SK-N-DZ (cell line): ENCODE results near the gene CRTC1.
"Not testable (repeated sequence)": the region's sequence is repeated elsewhere in the genome, so short reads cannot be mapped to it uniquely, and the experiment has no call there.

ENCODE experiments used
- DNase-seq: peaks from one replicate; pipeline ENCODE4 v3.0.0-alpha.2; 2015; ENCODE audit warnings: low spot score

CRTC1 gene

GRCh38 chr19:18668744-18669523, 14.5 kb upstream of the CRTC1 start:
- DNase-seq, result no peak

GRCh38 chr19:18669524-18669817, 14.0 kb upstream of the CRTC1 start:
- no peak for DNase-seq

GRCh38 chr19:18669883-18670282, 13.6 kb upstream of the CRTC1 start:
- no peak for DNase-seq

GRCh38 chr19:18670312-18670711, 13.2 kb upstream of the CRTC1 start:
- peak; percentile 81 for DNase-seq

GRCh38 chr19:18671303-18672043, 12.0 kb upstream of the CRTC1 start:
- no peak for DNase-seq

- DNase-seq, result peak; percentile 52
Measured at GRCh38 chr19:18672044-18672451, 11.4 kb upstream of the CRTC1 start.

GRCh38 chr19:18672606-18673337, 10.7 kb upstream of the CRTC1 start:
- DNase-seq, result peak; percentile 59

GRCh38 chr19:18674616-18675015, 8.9 kb upstream of the CRTC1 start:
- DNase-seq, result no peak

- DNase-seq, result no peak
Measured at GRCh38 chr19:18675779-18676178, 7.7 kb upstream of the CRTC1 start.

GRCh38 chr19:18676692-18677091, 6.8 kb upstream of the CRTC1 start:
- DNase-seq, result no peak

GRCh38 chr19:18677156-18677555, 6.3 kb upstream of the CRTC1 start:
- peak; percentile 31 for DNase-seq

GRCh38 chr19:18680148-18680547, 3.3 kb upstream of the CRTC1 start:
- DNase-seq, result not testable (repeated sequence)

- DNase-seq, result no peak
Measured at GRCh38 chr19:18682807-18683108, 722 bp upstream of the CRTC1 start.

- no peak for DNase-seq
Measured at GRCh38 chr19:18683958-18684641, 620 bp downstream of the CRTC1 start.

GRCh38 chr19:18684642-18684993, 1.1 kb downstream of the CRTC1 start:
- no peak for DNase-seq

GRCh38 chr19:18685597-18686190, 2.2 kb downstream of the CRTC1 start:
- DNase-seq, result no peak

GRCh38 chr19:18687740-18688465, 4.4 kb downstream of the CRTC1 start:
- no peak for DNase-seq

- no peak for DNase-seq
Measured at GRCh38 chr19:18696023-18696422, 12.5 kb downstream of the CRTC1 start.

- DNase-seq, result no peak
Measured at GRCh38 chr19:18697680-18698079, 14.2 kb downstream of the CRTC1 start.

- no peak for DNase-seq
Measured at GRCh38 chr19:18698321-18699167, 15.1 kb downstream of the CRTC1 start.
